SJCRH30 (cell line): ENCODE results near the gene C6orf136. TPM values are rescaled to one million over a fixed set of nuclear protein-coding genes. Genes with fewer than 3 reads are reported as not detected.
A peak's percentile ranks its signal among the peaks of the same experiment; 100 is the strongest.

Experiments used
- DNase-seq, 2 experiments: peaks; one replicate each; pipeline ENCODE4 v3.0.0-alpha.2; 2015 to 2020
- H3K27ac ChIP-seq: fragments of 250-450 bp; sonication (Bioruptor Pico); 2 replicates; pipeline ENCODE4 v1.5.1; 2020; ENCODE audit warnings: mild to moderate bottlenecking, moderate library complexity
- H3K27me3 ChIP-seq: fragments of 250-450 bp; sonication (Bioruptor Pico); 2 replicates; pipeline ENCODE4 v1.5.1; 2020; ENCODE audit warnings: mild to moderate bottlenecking, moderate library complexity
- H3K36me3 ChIP-seq: fragments of 250-450 bp; sonication (Bioruptor Pico); 2 replicates; pipeline ENCODE4 v1.5.1; 2020; ENCODE audit warnings: mild to moderate bottlenecking, moderate library complexity
- H3K4me1 ChIP-seq: fragments of 250-450 bp; sonication (Bioruptor Pico); 2 replicates; pipeline ENCODE4 v1.5.1; 2020; ENCODE audit warnings: mild to moderate bottlenecking, moderate library complexity
- H3K4me3 ChIP-seq: fragments of 250-450 bp; sonication (Bioruptor Pico); 2 replicates; pipeline ENCODE4 v1.5.1; 2020; ENCODE audit warnings: mild to moderate bottlenecking, moderate library complexity
- H3K9me3 ChIP-seq: fragments of 250-450 bp; sonication (Bioruptor Pico); replicated peaks from 2 replicates; pipeline ENCODE4 v1.5.1; 2020; ENCODE audit warnings: mild to moderate bottlenecking, moderate library complexity
- total RNA-seq: library from RNA; depleted of rRNA; stranded (reverse); fragments of >200 nt; shearing (Covaris generic); gene quantifications from 2 replicates; pipeline ENCODE4 v1.2.3, GENCODE V29; 2014

Gene C6orf136
- total RNA-seq, 1 experiment from 2014 or later, result 10.0 TPM

DNA sequence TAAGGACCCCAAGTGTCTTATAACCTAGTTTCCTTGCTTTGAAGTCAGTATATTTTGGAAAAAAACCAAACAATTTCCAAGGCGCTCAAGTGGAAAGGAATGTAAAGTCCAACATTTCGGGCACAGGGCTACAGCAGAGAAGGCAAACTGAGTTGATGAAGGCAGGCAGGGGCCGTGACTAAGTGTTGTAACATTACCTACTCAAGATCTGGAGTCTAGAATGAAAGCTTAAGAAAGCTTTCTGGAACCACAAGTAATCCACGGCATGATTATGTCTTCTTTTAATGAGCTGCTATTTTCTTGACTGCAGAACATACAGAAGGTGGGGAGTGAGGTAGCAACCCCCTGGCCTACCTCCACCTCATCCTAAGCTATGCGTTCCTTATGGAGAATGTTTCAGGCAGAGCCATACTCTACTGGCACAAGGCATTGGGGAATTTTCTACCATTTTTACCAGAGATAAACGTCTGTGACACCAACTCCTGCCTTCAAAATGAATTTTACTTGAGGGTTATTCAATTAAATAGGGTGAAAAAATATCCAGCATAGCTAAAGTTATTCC, 34.2 kb upstream of the C6orf136 start:
- no peak overlapping the region for H3K4me3 ChIP-seq
- no peaks in the 10 kb centered on the region for H3K27me3 ChIP-seq
- peaks cover 4% of the 10 kb centered on the region; the same call in 1 of the 2 replicates for H3K4me1 ChIP-seq
- H3K27ac ChIP-seq, result no peak overlapping the region
- H3K9me3 ChIP-seq, result no peaks in the 10 kb centered on the region
- H3K36me3 ChIP-seq, result peaks cover 46% of the 10 kb centered on the region
- no peak for DNase-seq

DNA sequence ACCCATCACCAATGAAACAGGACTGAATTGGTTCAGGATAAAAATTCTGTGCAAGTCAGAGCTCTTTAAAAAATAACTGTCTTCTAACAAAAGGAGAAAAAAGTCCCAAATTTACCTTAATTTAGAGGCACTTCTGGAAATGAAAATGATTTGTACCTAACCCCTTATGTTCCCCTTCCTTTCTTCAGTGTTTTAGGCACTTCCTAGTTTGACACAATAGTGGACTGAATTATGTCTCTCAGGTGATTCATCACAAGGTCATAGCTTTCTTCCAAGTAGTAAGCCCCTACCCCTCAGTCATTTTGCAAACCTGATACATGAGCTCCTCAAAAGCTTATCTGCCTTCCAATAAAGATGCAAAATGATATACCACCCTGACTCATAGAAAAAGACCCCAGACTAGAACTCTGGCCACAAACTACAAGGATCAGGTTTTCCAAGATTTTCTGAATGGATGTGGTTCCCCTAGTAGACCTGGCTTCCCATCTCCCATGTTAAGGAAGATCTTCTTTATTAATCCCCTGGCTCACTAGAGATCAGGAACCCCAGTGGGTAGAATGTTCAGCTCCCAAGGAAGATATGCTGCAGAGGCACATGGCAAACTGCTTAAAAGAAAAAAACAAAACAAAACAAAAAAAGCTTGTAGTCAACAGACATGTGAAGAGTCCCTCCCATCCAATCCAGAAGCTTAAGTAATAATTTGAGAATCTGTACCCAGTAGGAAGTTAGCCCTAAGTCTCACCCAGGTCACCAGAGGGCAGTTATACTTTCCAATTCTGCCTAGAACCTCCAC, 33.5 kb upstream of the C6orf136 start:
- Histone ChIP-seq H3K27me3 (no peaks in the 10 kb centered on the region), H3K27ac (no peak overlapping the region), H3K9me3 (no peaks in the 10 kb centered on the region), H3K4me3 (no peak overlapping the region), H3K4me1 (peaks cover 4% of the 10 kb centered on the region; the same call in 1 of the 2 replicates), H3K36me3 (peaks cover 42% of the 10 kb centered on the region)
- no peak for DNase-seq

DNA sequence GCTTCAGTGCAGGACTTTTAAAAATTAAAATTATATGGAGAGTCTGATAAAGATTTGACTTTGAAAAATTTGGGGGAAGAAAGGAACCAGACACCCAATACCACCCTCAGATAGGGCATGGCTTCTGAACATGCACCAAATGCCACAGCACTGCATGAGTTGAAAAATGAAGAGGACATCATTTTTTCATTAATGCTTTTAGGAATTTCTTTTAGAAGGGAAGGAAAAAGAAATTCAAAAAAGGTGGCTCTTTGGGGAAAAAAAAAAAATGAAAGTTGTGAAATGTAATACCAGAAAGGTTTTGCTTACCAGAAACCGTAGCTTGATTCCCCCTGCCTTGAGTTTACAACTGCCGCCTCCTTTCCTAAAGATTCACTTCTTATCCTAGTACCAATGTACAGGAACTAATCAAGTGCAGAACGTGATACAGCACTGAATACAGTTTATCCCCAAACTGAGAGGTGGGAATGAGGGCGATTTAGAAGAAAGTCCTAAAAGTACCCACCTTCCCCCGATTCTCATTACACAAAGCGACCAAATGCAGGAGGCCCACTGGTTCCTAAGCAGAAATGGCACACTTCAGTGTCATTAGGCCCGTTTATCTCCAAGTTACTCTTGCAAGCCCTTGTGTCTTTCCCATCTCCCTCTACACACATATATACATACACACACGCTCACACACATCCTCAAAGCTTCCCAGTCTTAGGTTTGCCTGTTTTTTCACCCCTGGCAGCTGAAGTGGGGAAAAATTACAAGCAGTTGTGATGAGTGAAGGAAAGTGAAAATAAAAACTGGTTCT, 32.7 kb upstream of the C6orf136 start:
- DNase-seq, result no peak
- Histone ChIP-seq H3K4me3 (peak overlapping the region; percentile 75; the same call in 1 of the 2 replicates), H3K4me1 (peaks cover 4% of the 10 kb centered on the region; the same call in 1 of the 2 replicates), H3K27me3 (no peaks in the 10 kb centered on the region), H3K27ac (no peak overlapping the region), H3K9me3 (no peaks in the 10 kb centered on the region), H3K36me3 (peaks cover 34% of the 10 kb centered on the region)

DNA sequence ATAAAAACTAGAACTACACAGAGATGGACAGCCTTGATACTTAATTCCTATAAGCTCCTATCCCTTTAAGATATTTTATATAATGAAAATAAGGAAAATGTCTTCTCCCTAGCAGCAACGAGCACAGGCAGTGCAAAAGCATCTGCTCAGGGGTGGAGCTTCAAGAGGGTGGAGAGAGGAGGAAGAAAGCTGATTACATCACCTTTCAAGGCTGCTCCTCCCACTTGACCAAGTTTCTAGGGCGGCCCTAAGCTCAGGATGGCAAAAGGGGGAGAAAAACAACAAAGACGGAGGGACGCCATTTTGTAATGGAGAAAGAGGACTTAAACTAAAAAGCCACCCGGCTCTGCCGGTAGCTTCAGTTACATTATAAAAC, 32.1 kb upstream of the C6orf136 start:
- Histone ChIP-seq H3K9me3 (no peaks in the 10 kb centered on the region), H3K4me1 (peaks cover 4% of the 10 kb centered on the region; the same call in 1 of the 2 replicates), H3K27ac (peak overlapping the region; percentile 98), H3K27me3 (no peaks in the 10 kb centered on the region), H3K4me3 (peak overlapping the region; percentile 75), H3K36me3 (peaks cover 29% of the 10 kb centered on the region)
- DNase-seq, result peak; percentile 90 to 96

DNA sequence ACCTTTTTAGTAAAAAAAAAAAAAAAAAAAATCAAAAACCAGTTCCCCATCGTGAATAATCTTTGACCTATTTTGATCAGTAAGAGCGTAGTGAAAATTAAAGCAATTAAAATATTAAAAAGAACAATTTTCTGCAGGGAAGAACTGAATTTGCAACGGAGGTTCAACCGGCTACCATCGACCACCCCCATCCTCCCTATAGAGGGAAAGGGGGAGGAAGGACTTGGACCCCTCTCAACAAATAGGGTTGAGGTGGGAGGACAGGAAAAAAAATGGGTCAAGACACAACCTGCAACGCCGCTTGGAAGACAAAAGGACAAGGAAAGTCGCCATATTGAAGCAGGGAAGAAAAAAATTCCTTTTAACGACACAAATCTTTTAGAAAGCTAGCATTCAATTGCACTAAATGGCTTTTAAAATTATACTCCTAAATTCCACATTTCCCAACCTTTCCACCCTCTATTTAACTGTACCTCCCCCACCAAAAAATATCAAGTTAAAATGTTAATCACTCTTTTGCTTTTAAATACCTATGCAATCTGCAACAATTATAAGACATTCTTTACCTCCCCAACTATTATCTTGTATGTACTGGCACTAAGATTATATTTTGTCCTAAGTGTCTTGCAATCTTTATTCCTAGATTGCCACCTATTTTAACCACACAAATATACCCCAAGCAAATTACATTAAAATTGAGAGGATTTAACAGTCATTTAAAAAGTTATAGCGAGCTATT, 31.5 kb upstream of the C6orf136 start:
- Histone ChIP-seq H3K4me3 (peak overlapping the region; percentile 75), H3K9me3 (no peaks in the 10 kb centered on the region), H3K27ac (peak overlapping the region; percentile 98), H3K27me3 (no peaks in the 10 kb centered on the region), H3K4me1 (peaks cover 4% of the 10 kb centered on the region; the same call in 1 of the 2 replicates), H3K36me3 (peaks cover 29% of the 10 kb centered on the region)
- DNase-seq, result peak; percentile 58 to 77

GRCh38 chr6:30615958-30616810, 30.7 kb upstream of the C6orf136 start:
- no peaks in the 10 kb centered on the region for H3K27me3 ChIP-seq
- peak overlapping the region; percentile 98 for H3K27ac ChIP-seq
- DNase-seq, result peak in 1 of 2 experiments; percentile 48
- H3K36me3 ChIP-seq, result peaks cover 29% of the 10 kb centered on the region
- H3K4me3 ChIP-seq, result peak overlapping the region; percentile 75
- H3K4me1 ChIP-seq, result peaks cover 4% of the 10 kb centered on the region; the same call in 1 of the 2 replicates
- H3K9me3 ChIP-seq, result no peaks in the 10 kb centered on the region

GRCh38 chr6:30616811-30617564, 29.9 kb upstream of the C6orf136 start, which contains the start of gene PPP1R10:
TSS of gene PPP1R10 (minus strand) at chr6:30617243. CDS start at chr6:30609944, 7,299 bp downstream.
- DNase-seq, result peak; percentile 99 to 100
- H3K4me3 ChIP-seq, result peak within 1 kb of the TSS; percentile 75
- H3K36me3 ChIP-seq, result peaks cover 27% of the 10 kb centered on the region
- H3K27ac ChIP-seq, result peak within 1 kb of the TSS; percentile 98
- no peaks in the 10 kb centered on the region for H3K27me3 ChIP-seq
- peaks cover 4% of the 10 kb centered on the region; the same call in 1 of the 2 replicates for H3K4me1 ChIP-seq
- no peaks in the 10 kb centered on the region for H3K9me3 ChIP-seq

GRCh38 chr6:30617565-30618269, 29.2 kb upstream of the C6orf136 start, which contains the start of gene MRPS18B:
TSS of gene MRPS18B (plus strand) at chr6:30617840. CDS start at chr6:30617866, 26 bp downstream.
- peaks cover 26% of the 10 kb centered on the region for H3K36me3 ChIP-seq
- no peaks in the 10 kb centered on the region for H3K27me3 ChIP-seq
- H3K4me1 ChIP-seq, result peaks cover 4% of the 10 kb centered on the region; the same call in 1 of the 2 replicates
- peak within 1 kb of the TSS; percentile 75 for H3K4me3 ChIP-seq
- peak; percentile 97 for DNase-seq
- no peaks in the 10 kb centered on the region for H3K9me3 ChIP-seq
- peak within 1 kb of the TSS; percentile 98 for H3K27ac ChIP-seq

DNA sequence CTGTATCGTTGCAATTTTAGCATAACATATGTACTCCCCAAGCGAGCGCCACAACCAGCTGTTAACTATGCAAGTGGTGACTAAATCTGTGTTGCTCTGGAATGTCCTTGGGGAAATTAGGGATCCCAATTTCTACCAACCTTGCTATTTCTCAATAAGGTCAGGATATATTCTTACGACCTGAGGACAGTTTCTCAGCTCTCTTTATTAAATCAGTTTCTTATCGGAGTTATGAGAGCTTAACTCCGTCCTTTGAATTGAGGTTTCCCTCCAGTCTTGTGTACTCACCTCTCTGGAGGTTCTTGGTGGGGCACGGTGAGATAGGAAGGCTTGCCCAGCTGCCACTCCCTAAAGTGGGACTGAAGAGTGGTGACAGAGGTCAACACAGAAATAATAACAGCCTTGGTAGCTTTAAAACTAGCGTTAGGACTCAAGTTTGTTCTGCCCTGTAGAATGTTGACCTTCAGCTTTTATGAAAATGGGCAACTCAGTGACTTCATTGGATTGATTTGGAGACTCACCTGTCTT, 28.6 kb upstream of the C6orf136 start:
- H3K27ac ChIP-seq, result peak overlapping the region; percentile 98
- H3K4me3 ChIP-seq, result peak overlapping the region; percentile 75
- H3K27me3 ChIP-seq, result no peaks in the 10 kb centered on the region
- H3K9me3 ChIP-seq, result no peaks in the 10 kb centered on the region
- peaks cover 26% of the 10 kb centered on the region for H3K36me3 ChIP-seq
- H3K4me1 ChIP-seq, result peaks cover 4% of the 10 kb centered on the region; the same call in 1 of the 2 replicates
- peak in 1 of 2 experiments; percentile 26 for DNase-seq

DNA sequence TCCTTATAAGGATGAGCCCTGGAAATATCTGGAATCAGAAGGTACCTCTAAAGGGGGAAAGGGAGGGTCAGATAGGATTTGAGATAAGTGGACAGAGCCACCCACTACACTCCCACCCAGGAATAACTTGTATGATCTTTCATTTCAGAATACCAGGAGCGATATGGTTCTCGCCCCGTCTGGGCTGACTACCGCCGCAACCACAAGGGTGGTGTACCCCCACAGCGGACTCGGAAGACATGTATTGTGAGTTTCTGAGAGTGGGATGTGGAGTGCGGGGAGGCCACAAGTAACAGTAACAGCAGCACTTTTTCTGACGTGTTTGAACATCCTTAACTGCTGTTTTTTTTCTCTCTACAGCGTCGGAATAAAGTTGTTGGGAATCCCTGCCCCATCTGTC, 27.4 kb upstream of the C6orf136 start:
- no peak for DNase-seq
- Histone ChIP-seq H3K36me3 (peaks cover 30% of the 10 kb centered on the region), H3K9me3 (no peaks in the 10 kb centered on the region), H3K27me3 (no peaks in the 10 kb centered on the region), H3K4me1 (peaks cover 2% of the 10 kb centered on the region; the same call in 1 of the 2 replicates), H3K27ac (no peak overlapping the region), H3K4me3 (no peak overlapping the region)

GRCh38 chr6:30625511-30625910, 21.4 kb upstream of the C6orf136 start:
- Histone ChIP-seq H3K36me3 (peaks cover 30% of the 10 kb centered on the region), H3K9me3 (no peaks in the 10 kb centered on the region), H3K27me3 (no peaks in the 10 kb centered on the region), H3K4me1 (peaks cover 10% of the 10 kb centered on the region), H3K4me3 (no peak overlapping the region), H3K27ac (peak overlapping the region; percentile 96; the same call in 1 of the 2 replicates)
- no peak for DNase-seq
